ENCODE results near the gene FOXP1.

- TF ChIP-seq PHB2 (IDR thresholded peaks at IDR 0.05; ENCODE audit: low read depth): no peak
- no peak for TF ChIP-seq TAF1 (IDR thresholded peaks at IDR 0.05; ENCODE audit: control insufficient read depth, extremely low read depth, insufficient read depth, low read length, severe bottlenecking)
- TF ChIP-seq ZNF12 (CRISPR knock-in tag; IDR thresholded peaks at IDR 0.05): no peak
- no peak for TF ChIP-seq CBX3 (IDR thresholded peaks at IDR 0.05; ENCODE audit: borderline replicate concordance in 1 of 2, low read length in 2 of 2)
- no peak for TF ChIP-seq POLR2A (conservative IDR thresholded peaks at IDR 0.05)
- TF ChIP-seq ZHX1 (conservative IDR thresholded peaks at IDR 0.05; ENCODE audit: low read length): no peak
- no peak for TF ChIP-seq NCOA6 (IDR thresholded peaks at IDR 0.05)
- TF ChIP-seq AFF1 (IDR thresholded peaks at IDR 0.05; ENCODE audit: low read depth in 1 of 2, partially characterized antibody in 2 of 2): no peak
- no peak for TF ChIP-seq ELF4 (CRISPR knock-in tag; IDR thresholded peaks at IDR 0.05)
- no peak for TF ChIP-seq ZNF280A (IDR thresholded peaks at IDR 0.05; ENCODE audit: low read depth, partially characterized antibody)
These were observed 333.5 kb downstream of the FOXP1 start for GRCh38 chr3:71250026-71250425.
